GM21528 (cell line): ENCODE measurements around the gene HMSD.
"Not testable (repeated sequence)": the region's sequence is repeated elsewhere in the genome, so short reads cannot be mapped to it uniquely, and the experiment has no call there.

Experiments
- ATAC-seq: cut with Tn5 transposase; IDR thresholded peaks from one replicate; pipeline ENCODE4 v1.9.1; 2021; ENCODE audit warnings: mild to moderate bottlenecking, moderate library complexity; ENCODE audit not compliant: unreplicated experiment, low FRiP score

Gene HMSD

GRCh38 chr18:63949068-63949737 is at the start of gene HMSD:
TSS of gene HMSD (plus strand) at chr18:63949301. CDS start at chr18:63953456, 4,155 bp downstream.
- ATAC-seq: peak; percentile 93

DNA sequence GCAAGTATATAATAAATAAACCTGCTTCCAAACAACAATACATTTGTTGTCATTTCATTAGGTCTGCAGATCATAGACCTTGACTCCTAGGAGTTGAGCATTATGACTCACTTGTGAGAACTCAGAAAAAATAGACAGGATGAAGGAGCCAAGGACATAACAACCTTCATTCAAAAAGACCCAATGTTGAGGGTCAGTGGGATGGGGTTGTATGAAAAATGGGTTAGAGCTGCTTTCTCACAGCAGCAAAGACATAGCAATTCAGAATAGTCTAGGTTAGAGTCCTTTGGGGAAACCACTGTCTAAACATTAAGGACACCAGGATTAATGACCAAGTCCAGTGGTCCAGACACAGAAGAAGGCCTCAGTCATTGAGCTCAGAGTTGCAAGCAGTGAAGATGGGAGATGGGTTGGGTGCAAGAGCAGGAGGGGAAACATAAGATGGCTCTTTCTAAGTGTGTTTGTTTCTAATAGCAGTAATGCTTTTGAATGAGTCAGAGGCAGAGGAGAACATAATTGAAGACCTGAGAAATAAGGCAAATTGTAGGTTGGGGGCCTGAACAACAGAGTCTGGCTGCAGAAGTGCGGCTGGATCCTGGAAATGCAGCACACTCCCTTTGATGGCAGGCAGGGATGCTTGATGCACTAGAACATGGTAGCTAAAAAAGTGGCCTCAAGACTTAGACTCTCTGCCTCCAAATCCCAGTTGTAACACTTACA is 45.1 kb upstream of the HMSD start:
- ATAC-seq: no peak

- ATAC-seq: no peak
Measured at GRCh38 chr18:63904694-63905093, 44.4 kb upstream of the HMSD start.

GRCh38 chr18:63905361-63905760 is 43.7 kb upstream of the HMSD start:
- ATAC-seq: no peak

GRCh38 chr18:63906056-63906455 is 43.0 kb upstream of the HMSD start:
- no peak for ATAC-seq

DNA sequence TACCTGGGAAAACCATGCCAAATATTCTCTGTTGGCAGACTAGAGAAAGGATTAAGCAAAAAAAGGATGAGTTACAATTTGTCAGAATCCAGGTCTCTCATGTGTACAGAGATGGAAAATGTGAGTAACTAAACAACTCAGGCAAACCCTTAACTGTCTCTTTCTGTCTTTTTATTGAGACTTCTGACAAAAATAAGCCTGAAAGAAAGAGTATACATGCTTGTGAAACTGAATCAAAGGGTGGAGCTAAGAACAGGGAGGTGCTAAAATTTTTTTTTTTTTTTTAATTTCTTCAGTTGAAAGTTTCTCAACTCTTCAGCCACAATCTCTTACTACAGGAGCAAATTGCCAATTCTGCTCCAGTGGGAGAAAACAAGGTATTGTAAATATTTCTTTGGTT is 41.4 kb upstream of the HMSD start, which contains the start of gene SERPINB10:
Gene SERPINB10, plus strand, starts transcription at position 295 of the 400 bp plus-strand sequence. CDS start 7,553 bp downstream, outside the sequence.
- peak; percentile 63 for ATAC-seq

DNA sequence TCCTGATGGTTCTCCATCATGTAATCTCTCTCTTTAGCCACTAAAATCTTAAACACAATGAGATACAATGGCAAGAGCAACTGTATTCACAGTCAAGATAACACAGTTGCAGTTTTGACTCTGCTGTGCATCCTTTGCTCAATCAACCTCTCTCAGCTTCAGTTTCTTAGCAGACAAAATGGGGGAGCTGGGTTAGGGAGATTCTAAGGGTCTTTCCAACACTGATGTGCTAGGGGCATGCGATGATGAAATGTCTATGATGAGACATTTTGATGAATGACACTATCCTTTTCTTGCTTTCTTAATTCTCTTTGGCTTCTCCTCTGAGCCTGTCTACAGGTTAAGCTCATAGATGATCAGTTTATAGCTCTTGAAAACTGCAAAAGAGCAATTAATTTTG is 40.2 kb upstream of the HMSD start:
- no peak for ATAC-seq

DNA sequence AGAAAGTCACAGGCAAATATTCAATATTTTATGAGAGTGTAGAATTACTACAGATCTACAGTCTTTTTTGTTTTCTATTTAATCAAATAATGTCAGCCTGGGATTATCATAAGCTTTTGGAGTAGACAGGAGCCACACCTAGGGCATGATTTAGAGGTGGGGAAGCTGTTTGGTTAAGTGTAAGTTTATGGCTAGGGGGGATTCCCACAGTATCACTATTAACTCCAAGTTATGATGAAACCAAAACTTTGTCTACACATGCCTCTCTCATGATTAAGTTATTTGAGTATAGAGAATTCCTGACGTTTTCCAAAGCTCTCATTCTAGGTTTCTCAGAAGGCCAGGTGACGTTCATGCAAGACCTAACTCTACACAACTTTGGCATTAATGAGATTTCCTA is 39.2 kb upstream of the HMSD start:
- peak; percentile 59 for ATAC-seq

- ATAC-seq: no peak
Measured at GRCh38 chr18:63917817-63918216, 31.3 kb upstream of the HMSD start.

DNA sequence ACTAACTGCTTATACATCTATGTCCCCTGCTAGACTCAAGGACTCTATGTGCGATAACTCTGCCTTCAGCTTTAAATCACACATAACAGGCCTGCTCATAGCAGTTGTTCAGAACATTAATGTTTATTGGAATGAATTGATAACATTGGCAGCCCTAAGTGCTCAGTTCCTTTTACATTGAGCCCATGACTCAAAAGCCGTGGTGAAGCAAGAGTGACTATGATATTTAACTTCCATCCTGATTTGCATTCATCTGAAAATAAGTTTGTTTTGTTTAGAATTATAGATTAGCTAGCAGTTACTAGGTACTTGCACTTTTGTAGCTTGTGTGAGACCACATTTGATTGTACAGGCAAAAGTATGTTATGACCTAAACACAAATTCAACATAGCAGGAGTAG is 27.1 kb upstream of the HMSD start:
- ATAC-seq: no peak

GRCh38 chr18:63924551-63924950 is 24.6 kb upstream of the HMSD start:
- ATAC-seq: no peak

GRCh38 chr18:63928331-63928730 is 20.8 kb upstream of the HMSD start:
- ATAC-seq: no peak

- not testable (repeated sequence) for ATAC-seq
Measured at GRCh38 chr18:63929369-63929768, 19.7 kb upstream of the HMSD start.

DNA sequence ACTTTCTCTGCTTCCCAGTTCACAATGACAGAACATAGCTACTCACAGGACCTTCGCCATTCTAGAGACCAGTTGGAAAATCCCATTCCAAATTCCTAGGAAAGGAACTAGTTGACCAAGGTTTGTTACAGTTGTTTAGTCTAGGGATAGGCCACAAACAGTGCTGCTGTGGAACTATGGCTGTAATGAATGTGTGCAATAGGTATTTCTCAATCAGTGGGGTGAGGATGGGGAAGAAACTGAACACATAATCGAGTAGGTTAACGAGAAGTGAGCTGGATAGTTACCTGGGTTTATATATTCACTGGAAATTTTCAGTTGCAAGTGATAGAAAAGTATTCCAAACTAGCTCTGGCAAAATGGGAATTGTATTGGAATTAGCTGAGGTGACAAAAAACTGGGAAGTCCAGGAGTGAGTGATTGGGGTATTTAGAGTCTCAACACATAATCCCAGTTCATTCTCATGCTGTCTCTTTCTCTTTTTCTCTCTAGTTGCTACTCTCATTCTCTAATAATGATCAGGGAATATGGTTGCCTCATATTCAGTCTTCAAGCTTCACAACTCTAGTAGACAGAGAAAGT is 18.2 kb upstream of the HMSD start:
- ATAC-seq: no peak

GRCh38 chr18:63936156-63936931 is 12.8 kb upstream of the HMSD start:
- peak; percentile 99 for ATAC-seq

DNA sequence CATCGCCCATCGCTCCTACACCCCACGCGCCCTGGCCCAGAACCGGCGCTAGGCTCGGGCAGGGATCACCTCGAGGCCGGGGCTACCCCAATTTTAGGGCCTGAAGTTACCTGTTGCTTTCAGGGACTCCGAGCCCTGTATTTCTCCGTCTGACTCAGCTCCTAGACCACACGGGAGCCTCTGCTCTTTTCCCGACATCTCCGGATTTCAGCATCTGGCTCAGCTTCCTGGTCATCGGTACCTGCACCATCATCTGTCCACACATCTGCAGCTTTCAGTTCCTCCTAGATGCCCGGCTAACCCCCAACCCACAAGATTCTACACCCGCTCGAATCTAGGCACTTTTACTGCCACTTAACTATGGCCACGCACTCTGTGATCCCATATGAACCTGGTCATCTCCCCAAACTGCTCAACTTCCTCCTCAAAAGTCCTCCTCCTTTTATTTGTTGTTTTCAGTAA is 12.1 kb upstream of the HMSD start:
- ATAC-seq: peak; percentile 19

DNA sequence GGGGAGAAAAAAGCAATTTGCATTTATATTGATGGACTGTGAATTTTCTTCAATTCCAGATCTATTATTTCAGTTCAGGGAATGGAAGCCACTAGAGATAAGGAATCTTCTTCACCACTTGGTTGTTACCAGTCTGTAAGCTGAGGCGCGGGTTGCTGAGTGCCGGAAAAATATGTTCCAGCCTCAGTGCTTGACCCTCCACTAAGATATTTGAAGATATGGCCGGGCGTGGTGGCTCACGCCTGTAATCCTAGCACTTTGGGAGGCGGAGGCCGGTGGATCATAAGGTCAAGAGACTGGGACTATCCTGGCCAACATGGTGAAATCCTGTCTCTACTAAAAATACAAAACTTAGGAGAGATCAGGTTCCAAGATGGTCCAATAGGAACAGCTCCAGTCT is 9.1 kb upstream of the HMSD start:
- no peak for ATAC-seq

- ATAC-seq: not testable (repeated sequence)
Measured at GRCh38 chr18:63940543-63941050, 8.5 kb upstream of the HMSD start.

GRCh38 chr18:63947051-63947790 is 1.9 kb upstream of the HMSD start:
- ATAC-seq: no peak

- ATAC-seq: peak; percentile 48
Measured at GRCh38 chr18:63951302-63951705, 2.2 kb downstream of the HMSD start.
